Testis (tissue), 2 donors: ENCODE results near the gene CDH4.

Experiments used
- POLR2A ChIP-seq: fragments of 450-650 bp; IDR thresholded peaks from one replicate; pipeline ENCODE4 v1.6.1; 2017; ENCODE audit warnings: antibody characterized with exemption, mild to moderate bottlenecking, moderate library complexity
- TF ChIP-seq, protein P1 (sequence below), 3 experiments: fragments of 450-650 bp in 2 of 3; fragments of 200-600 bp in 1 of 3; sonication (generic) in 1 of 3; IDR thresholded peaks; one replicate each; pipeline ENCODE4 v1.5.1; 2016 to 2019; ENCODE audit warnings: antibody characterized with exemption in 3 of 3, mild to moderate bottlenecking in 2 of 3, moderate library complexity in 1 of 3

DNA sequence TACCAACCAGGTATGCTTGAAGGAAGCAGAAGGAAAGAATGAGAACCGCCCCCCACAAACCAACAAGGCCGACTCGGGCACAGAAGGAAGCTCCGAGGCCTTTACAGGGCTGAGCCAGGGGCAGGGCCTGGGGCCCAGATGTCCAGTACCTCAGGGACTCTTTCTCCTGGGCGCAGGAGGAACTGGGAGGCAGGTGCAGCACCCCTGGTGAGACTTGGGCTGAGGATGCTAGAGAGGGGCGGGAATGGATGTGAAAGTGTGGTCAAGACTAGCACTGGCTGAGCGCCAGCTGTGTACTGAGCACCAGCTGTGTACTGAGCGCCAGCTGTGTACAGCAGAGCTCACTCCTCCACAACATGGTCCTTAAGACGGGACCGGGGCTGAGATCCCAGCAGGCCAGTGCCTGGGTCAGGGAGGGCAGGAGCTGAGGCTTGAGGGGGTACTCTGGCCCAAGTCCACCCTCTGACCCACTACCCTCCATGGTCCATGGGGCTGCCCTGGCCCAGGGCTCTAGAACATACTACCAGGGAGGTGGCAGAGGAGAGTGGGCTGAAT lies 444.2 kb downstream of the CDH4 start:
- TF ChIP-seq POLR2A = no peak
- TF ChIP-seq, protein P1, sequence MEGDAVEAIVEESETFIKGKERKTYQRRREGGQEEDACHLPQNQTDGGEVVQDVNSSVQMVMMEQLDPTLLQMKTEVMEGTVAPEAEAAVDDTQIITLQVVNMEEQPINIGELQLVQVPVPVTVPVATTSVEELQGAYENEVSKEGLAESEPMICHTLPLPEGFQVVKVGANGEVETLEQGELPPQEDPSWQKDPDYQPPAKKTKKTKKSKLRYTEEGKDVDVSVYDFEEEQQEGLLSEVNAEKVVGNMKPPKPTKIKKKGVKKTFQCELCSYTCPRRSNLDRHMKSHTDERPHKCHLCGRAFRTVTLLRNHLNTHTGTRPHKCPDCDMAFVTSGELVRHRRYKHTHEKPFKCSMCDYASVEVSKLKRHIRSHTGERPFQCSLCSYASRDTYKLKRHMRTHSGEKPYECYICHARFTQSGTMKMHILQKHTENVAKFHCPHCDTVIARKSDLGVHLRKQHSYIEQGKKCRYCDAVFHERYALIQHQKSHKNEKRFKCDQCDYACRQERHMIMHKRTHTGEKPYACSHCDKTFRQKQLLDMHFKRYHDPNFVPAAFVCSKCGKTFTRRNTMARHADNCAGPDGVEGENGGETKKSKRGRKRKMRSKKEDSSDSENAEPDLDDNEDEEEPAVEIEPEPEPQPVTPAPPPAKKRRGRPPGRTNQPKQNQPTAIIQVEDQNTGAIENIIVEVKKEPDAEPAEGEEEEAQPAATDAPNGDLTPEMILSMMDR (IDR thresholded peaks at IDR 0.05) = no peak
